Transverse colon (tissue), 4 donors: ENCODE results near the gene CACNA1E. TPM values are rescaled to one million over a fixed set of nuclear protein-coding genes. Genes with fewer than 3 reads are reported as not detected.

Source experiments
- DNase-seq: peaks from one replicate; pipeline ENCODE4 v3.0.0-alpha.2; 2019
- H3K27ac ChIP-seq, 4 donors: fragments of 200-600 bp; sonication (generic); 2 replicates each; pipeline ENCODE4 v1.5.1; 2016 to 2018; ENCODE audit warnings: inconsistent platforms in 4 of 4
- H3K27me3 ChIP-seq: fragments of 200-600 bp; sonication (generic); 2 replicates; pipeline ENCODE4 v1.5.1; 2017; ENCODE audit warnings: inconsistent platforms
- H3K36me3 ChIP-seq, 4 donors: fragments of 200-600 bp; sonication (generic); 2 replicates each; pipeline ENCODE4 v1.5.1; 2017 to 2019; ENCODE audit warnings: inconsistent platforms in 4 of 4
- H3K4me1 ChIP-seq, 4 donors: fragments of 200-600 bp; sonication (generic); 2 replicates each; pipeline ENCODE4 v1.5.1; 2017 to 2020; ENCODE audit warnings: inconsistent platforms in 4 of 4
- H3K4me3 ChIP-seq, 4 donors: fragments of 200-600 bp; sonication (generic); 1 replicate in 1 of 4; 2 replicates in 3 of 4; pipeline versions ENCODE4 v1.5.1 to v1.6.1; 2017 to 2019; ENCODE audit warnings: inconsistent platforms in 4 of 4
- H3K9me3 ChIP-seq, 2 donors: fragments of 200-600 bp; sonication (generic); 2 replicates each; pipeline ENCODE4 v1.5.1; 2017 to 2019; ENCODE audit warnings: inconsistent platforms in 2 of 2
- CTCF ChIP-seq, 5 experiments: fragments of 200-600 bp in 3 of 5; fragments of 450-650 bp in 2 of 5; sonication (generic) in 3 of 5; IDR thresholded peaks; 1 replicate in 2 of 5; 2 replicates in 3 of 5; pipeline ENCODE4 v1.5.1; 2016 to 2017; ENCODE audit warnings: antibody characterized with exemption in 5 of 5, inconsistent platforms in 3 of 5, mild to moderate bottlenecking in 2 of 5, moderate library complexity in 1 of 5
- EP300 ChIP-seq: sonication (generic); formaldehyde crosslinking; IDR thresholded peaks from one replicate; pipeline ENCODE4 v1.6.1; 2017; ENCODE audit warnings: antibody characterized with exemption, low read depth
- POLR2A ChIP-seq: fragments of 450-650 bp; IDR thresholded peaks from one replicate; pipeline ENCODE4 v1.6.1; 2016; ENCODE audit warnings: antibody characterized with exemption, mild to moderate bottlenecking, moderate library complexity
- POLR2AphosphoS5 ChIP-seq, 3 donors: sonication (generic); formaldehyde crosslinking; IDR thresholded peaks; one replicate each; pipeline ENCODE4 v1.6.1; 2016; ENCODE audit warnings: antibody characterized with exemption in 3 of 3
- WGBS, 2 donors: methylation state at CpG; one replicate each; pipeline ENCODE4 v1.1.5; 2018; ENCODE audit warnings: low coverage in 1 of 2; 5-methylcytosine and 5-hydroxymethylcytosine counted together
- in situ Hi-C, 4 donors: fragments of 200-750 bp; cut with MboI; loops; one replicate each; pipeline versions ENCODE4 v1.15.0 to v1.15.1; 2017; ENCODE audit warnings: low sequenced_read_pairs in 3 of 4, low pct_ligation_motif_present in 1 of 4, low pct_unique_long_range_greater_than_20kb in 1 of 4
- intact Hi-C: fragments of 100-400 bp; cut with DNase I; formaldehyde crosslinking; loops from one replicate; pipeline ENCODE4 v1.15.1; 2023; ENCODE audit warnings: low total_unique reads
- total RNA-seq, 4 donors: library from RNA; depleted of rRNA; stranded (reverse); fragments of >200 nt; gene quantifications; one replicate each; pipeline ENCODE4 v1.1.0, GENCODE V29; 2016

The CACNA1E gene
- total RNA-seq, 4 donors from 2014 or later, result under 0.01 to 0.16 (median 0.14) TPM; not detected in 1

GRCh38 chr1:181548497-181548896, 65.2 kb downstream of the CACNA1E start:
- Histone ChIP-seq H3K4me3 (no peak overlapping the region), H3K9me3 (no peaks in the 10 kb centered on the region), H3K4me1 (peaks cover 0 to 3% (median 0%) of the 10 kb centered on the region in 4 donors), H3K36me3 (no peaks in the 10 kb centered on the region), H3K27me3 (no peaks in the 10 kb centered on the region), H3K27ac (no peak overlapping the region)
- DNase-seq, result no peak
- in situ Hi-C loops (no loop called here), intact Hi-C loops (no loop called here)
- TF ChIP-seq EP300 (no peak), POLR2AphosphoS5 (IDR thresholded peaks at IDR 0.05) (no peak)
- 83 to 84% methylated on average over 1 to 2 of the region's 2 CpGs for WGBS, 2 donors

DNA sequence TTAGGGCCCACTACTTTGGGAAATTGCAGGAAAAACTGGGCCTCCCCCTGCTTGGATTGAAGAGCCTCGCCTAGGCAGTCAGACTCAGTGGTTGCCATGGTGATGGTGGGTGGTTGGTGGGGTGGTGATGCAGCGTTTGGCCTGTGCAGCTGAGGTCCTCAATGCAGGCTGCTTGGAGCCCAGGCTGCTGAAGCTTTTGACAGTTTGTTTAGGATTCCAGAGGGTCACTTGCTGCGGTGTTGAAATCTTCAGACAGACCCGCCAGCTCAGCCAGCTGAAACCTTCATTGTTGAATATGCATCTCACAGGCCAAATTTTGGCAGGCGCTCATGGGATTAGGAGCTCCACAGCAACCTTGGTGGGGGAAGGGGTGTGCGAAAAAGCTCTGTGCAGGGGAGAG, 67.9 kb downstream of the CACNA1E start:
- in situ Hi-C loops (no loop called here), intact Hi-C loops (no loop called here)
- WGBS, 2 donors, result 52 to 58% methylated on average over 2 to 6 of the region's 6 CpGs
- Histone ChIP-seq H3K4me3 (no peak overlapping the region), H3K4me1 (peaks cover 0 to 3% (median 0%) of the 10 kb centered on the region in 4 donors), H3K27ac (no peak overlapping the region), H3K36me3 (no peaks in the 10 kb centered on the region), H3K9me3 (no peaks in the 10 kb centered on the region), H3K27me3 (no peaks in the 10 kb centered on the region)
- DNase-seq, result peak; percentile 10
- no peak for TF ChIP-seq POLR2AphosphoS5 (IDR thresholded peaks at IDR 0.05)
- no peak for TF ChIP-seq POLR2A
- TF ChIP-seq EP300, result no peak
- TF ChIP-seq CTCF (IDR thresholded peaks at IDR 0.05), result no peak

DNA sequence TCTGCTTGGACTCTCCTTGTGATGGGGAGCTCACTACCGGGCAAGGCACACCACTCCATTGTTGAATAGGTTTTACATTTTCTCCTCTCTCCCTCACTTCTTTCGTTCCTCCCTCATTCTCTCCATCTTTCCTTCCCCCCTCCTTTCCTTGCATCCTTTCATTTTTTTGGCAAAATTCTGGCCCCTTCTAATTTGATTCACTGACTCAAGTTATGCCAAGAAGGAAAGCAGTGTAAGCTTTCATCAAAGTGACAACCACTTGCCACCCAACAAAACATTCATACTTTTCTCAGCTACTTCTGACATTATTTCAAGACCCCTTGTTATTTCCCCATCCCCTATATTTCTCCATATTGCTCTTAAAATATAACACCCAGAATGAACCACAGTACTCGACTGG, 68.4 kb downstream of the CACNA1E start:
- H3K9me3 ChIP-seq, result no peaks in the 10 kb centered on the region
- in situ Hi-C loops (no loop called here), intact Hi-C loops (no loop called here)
- no peaks in the 10 kb centered on the region for H3K36me3 ChIP-seq
- H3K4me1 ChIP-seq, result peaks cover 0 to 3% (median 0%) of the 10 kb centered on the region in 4 donors
- WGBS, 2 donors, result 55 to 71% methylated on average over 2 to 3 of the region's 3 CpGs
- H3K27ac ChIP-seq, result no peak overlapping the region
- no peak overlapping the region for H3K4me3 ChIP-seq
- no peaks in the 10 kb centered on the region for H3K27me3 ChIP-seq
- TF ChIP-seq POLR2A, result no peak
- TF ChIP-seq EP300, result no peak
- no peak for TF ChIP-seq POLR2AphosphoS5 (IDR thresholded peaks at IDR 0.05)
- TF ChIP-seq CTCF (IDR thresholded peaks at IDR 0.05), result no peak
- no peak for DNase-seq

GRCh38 chr1:181554465-181554864, 71.1 kb downstream of the CACNA1E start:
- 66 to 83% methylated on average over 2 to 4 of the region's 4 CpGs for WGBS, 2 donors

More at GRCh38 chr1:181554465-181554864, 71.1 kb downstream of the CACNA1E start:
- no peak for DNase-seq
- TF ChIP-seq POLR2AphosphoS5 (IDR thresholded peaks at IDR 0.05) (no peak), CTCF (IDR thresholded peaks at IDR 0.05) (no peak), EP300 (no peak), POLR2A (no peak)
- Histone ChIP-seq H3K27ac (no peak overlapping the region), H3K36me3 (no peaks in the 10 kb centered on the region), H3K4me3 (no peak overlapping the region), H3K4me1 (peaks cover 0 to 3% (median 0%) of the 10 kb centered on the region in 4 donors), H3K27me3 (no peaks in the 10 kb centered on the region), H3K9me3 (no peaks in the 10 kb centered on the region)
- in situ Hi-C loops (no loop called here), intact Hi-C loops (no loop called here)
